ENCODE results near the gene CTNNA3.

Gene CTNNA3

GRCh38 chr10:66642217-66642616 is 1053.8 kb downstream of the CTNNA3 start:
- H3K4me2 ChIP-seq (ENCODE audit: low read length), result no peak overlapping the region
- H3K79me2 ChIP-seq, result no peaks in the 10 kb centered on the region
- no peak overlapping the region for H2AFZ ChIP-seq
- H3K9me3 ChIP-seq (ENCODE audit: control insufficient read depth, low read length), result no peaks in the 10 kb centered on the region
- H3K27me3 ChIP-seq (ENCODE audit: control insufficient read depth, insufficient read depth, low read length), result no peaks in the 10 kb centered on the region
- no peaks in the 10 kb centered on the region for H3K36me3 ChIP-seq (ENCODE audit: control insufficient read depth, insufficient read depth, low read length)
- no peak overlapping the region for H3K4me3 ChIP-seq (ENCODE audit: low read depth, low read length)
- TF ChIP-seq CTCF (IDR thresholded peaks at IDR 0.05), result no peak
- no peak overlapping the region for H3K9ac ChIP-seq
- no peaks in the 10 kb centered on the region for H3K4me1 ChIP-seq
- H3K27ac ChIP-seq, result no peak overlapping the region

- H3K9ac ChIP-seq, result no peak overlapping the region
- no peaks in the 10 kb centered on the region for H3K27me3 ChIP-seq (ENCODE audit: control insufficient read depth, insufficient read depth, low read length)
- no peaks in the 10 kb centered on the region for H3K4me1 ChIP-seq
- TF ChIP-seq CTCF (IDR thresholded peaks at IDR 0.05), result no peak
- H3K4me3 ChIP-seq (ENCODE audit: low read depth, low read length), result no peak overlapping the region
- H3K9me3 ChIP-seq (ENCODE audit: control insufficient read depth, low read length), result no peaks in the 10 kb centered on the region
- H3K27ac ChIP-seq, result no peak overlapping the region
- no peaks in the 10 kb centered on the region for H3K36me3 ChIP-seq (ENCODE audit: control insufficient read depth, insufficient read depth, low read length)
- H3K79me2 ChIP-seq, result no peaks in the 10 kb centered on the region
- H2AFZ ChIP-seq, result no peak overlapping the region
- H3K4me2 ChIP-seq (ENCODE audit: low read length), result no peak overlapping the region
Measured at GRCh38 chr10:66639371-66639770, 1056.6 kb downstream of the CTNNA3 start.

GRCh38 chr10:66637273-66638036 is 1058.5 kb downstream of the CTNNA3 start:
- Histone ChIP-seq H3K27me3 (ENCODE audit: control insufficient read depth, insufficient read depth, low read length) (no peaks in the 10 kb centered on the region), H3K27ac (no peak overlapping the region), H3K9me3 (ENCODE audit: control insufficient read depth, low read length) (no peaks in the 10 kb centered on the region), H2AFZ (no peak overlapping the region), H3K79me2 (no peaks in the 10 kb centered on the region), H3K4me1 (no peaks in the 10 kb centered on the region), H3K4me3 (ENCODE audit: low read depth, low read length) (no peak overlapping the region), H3K9ac (no peak overlapping the region), H3K36me3 (ENCODE audit: control insufficient read depth, insufficient read depth, low read length) (no peaks in the 10 kb centered on the region), H3K4me2 (ENCODE audit: low read length) (no peak overlapping the region)
- no peak for TF ChIP-seq CTCF (IDR thresholded peaks at IDR 0.05)

- Histone ChIP-seq H3K4me2 (ENCODE audit: low read length) (no peak overlapping the region), H3K4me1 (no peaks in the 10 kb centered on the region), H3K9me3 (ENCODE audit: control insufficient read depth, low read length) (no peaks in the 10 kb centered on the region), H3K36me3 (ENCODE audit: control insufficient read depth, insufficient read depth, low read length) (no peaks in the 10 kb centered on the region), H3K9ac (no peak overlapping the region), H3K79me2 (no peaks in the 10 kb centered on the region), H3K27me3 (ENCODE audit: control insufficient read depth, insufficient read depth, low read length) (no peaks in the 10 kb centered on the region), H3K27ac (no peak overlapping the region), H2AFZ (no peak overlapping the region), H3K4me3 (ENCODE audit: low read depth, low read length) (no peak overlapping the region)
- TF ChIP-seq CTCF (IDR thresholded peaks at IDR 0.05), result no peak
Measured at GRCh38 chr10:66629996-66630395, 1066.0 kb downstream of the CTNNA3 start.

- no peak for TF ChIP-seq CTCF (IDR thresholded peaks at IDR 0.05)
- Histone ChIP-seq H3K36me3 (ENCODE audit: control insufficient read depth, insufficient read depth, low read length) (no peaks in the 10 kb centered on the region), H3K79me2 (no peaks in the 10 kb centered on the region), H2AFZ (no peak overlapping the region), H3K9me3 (ENCODE audit: control insufficient read depth, low read length) (no peaks in the 10 kb centered on the region), H3K9ac (no peak overlapping the region), H3K4me2 (ENCODE audit: low read length) (no peak overlapping the region), H3K4me1 (no peaks in the 10 kb centered on the region), H3K27ac (no peak overlapping the region), H3K4me3 (ENCODE audit: low read depth, low read length) (no peak overlapping the region), H3K27me3 (ENCODE audit: control insufficient read depth, insufficient read depth, low read length) (no peaks in the 10 kb centered on the region)
Measured at GRCh38 chr10:66627156-66627555, 1068.8 kb downstream of the CTNNA3 start.

All from parathyroid adenoma (tissue), 2 donors.